ENCODE data around the gene CYTH4.

GRCh38 chr22:37312549-37313183, 30.4 kb downstream of the CYTH4 start:
- no peak for TF ChIP-seq CTCF (IDR thresholded peaks at IDR 0.05)
- no peak for TF ChIP-seq POLR2A (IDR thresholded peaks at IDR 0.05)
